IPS-11a (cell line): ENCODE data around the gene PIGX.

Experiments
- H3K4me3 ChIP-seq: one replicate; pipeline ENCODE4 v1.5.1; 2013; ENCODE audit warnings: low read depth, low read length, control low read depth

PIGX gene

DNA sequence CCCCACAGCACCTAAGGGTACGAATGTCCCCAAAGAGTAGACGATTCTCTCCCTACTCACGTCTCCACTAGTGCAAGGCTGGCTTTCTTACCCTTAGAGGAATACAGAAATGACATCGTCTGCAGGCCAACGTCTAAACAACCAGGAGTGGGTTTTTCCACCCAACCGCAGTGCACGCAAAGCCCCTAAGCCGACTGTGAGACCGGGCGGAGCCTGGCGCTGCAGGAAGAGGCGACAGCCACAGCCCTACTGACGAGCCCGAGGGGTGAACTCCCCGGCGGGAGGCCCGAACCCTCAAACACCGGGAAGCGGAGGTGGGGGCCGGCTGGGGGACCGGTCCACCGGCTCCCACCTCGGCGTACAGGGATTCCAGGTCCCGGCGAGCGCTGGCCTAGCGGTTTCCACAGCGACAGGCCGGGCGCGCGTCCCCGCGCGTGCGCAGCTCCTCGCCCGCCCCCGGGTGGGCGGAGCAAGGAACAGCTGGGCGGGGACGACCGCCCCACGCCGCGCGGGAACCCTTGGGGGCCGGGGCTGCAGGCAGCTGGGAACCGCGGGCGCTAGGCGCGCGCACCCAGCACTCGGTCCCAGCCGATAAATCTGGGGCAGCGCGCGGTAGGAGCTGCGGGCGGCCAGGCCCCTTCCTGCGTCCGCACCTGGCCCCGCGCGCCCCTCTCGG lies at the start of gene PIGX, which contains the start of gene CEP19:
Gene PIGX (plus strand): TSS at position 540 of the 676 bp plus-strand sequence.
Gene CEP19 (minus strand): TSS at position 413 of the 676 bp plus-strand sequence. CDS start 3,593 bp downstream, outside the sequence.
- H3K4me3 ChIP-seq = peak within 1 kb of the TSS; percentile 73

DNA sequence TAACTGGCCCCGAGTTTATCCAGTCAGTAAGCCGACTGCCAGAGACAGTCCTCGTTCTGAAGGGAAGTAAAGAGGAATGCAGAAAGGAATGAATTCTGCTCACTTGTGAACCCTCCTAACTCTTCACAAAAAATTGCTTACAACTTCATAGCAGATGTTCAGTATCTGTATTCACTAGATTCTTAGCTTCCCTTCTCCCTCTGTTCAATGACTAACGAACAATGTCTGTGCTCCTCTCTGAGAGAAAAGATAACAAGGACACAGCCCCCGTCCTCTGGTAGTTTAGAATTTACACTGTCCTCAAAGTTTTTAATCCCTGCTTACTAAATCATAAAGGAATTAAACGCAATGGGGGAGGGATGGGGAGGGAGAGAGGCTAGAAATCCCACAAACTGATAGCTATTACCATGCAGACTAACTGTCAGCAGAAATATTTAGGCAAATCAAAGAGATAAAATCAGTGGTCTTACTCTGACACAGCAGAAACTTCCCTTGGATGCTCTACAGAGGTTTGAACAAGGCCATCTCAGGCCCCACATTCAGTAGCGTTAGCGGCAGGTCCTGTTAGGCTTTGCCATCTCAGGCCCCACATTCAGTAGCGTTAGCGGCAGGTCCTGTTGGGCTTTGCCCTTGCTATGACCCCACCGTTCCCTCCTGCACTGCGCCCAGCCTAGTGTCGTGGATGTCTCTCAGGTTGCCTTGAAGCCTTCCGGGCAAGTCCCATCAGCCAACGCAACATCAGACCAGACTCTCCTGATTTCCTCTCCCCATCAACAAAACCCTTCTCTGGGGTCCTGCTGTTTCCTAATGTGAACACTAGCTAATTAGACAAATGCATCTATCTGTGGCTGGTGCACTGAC lies 49.2 kb upstream of the PIGX start:
- H3K4me3 ChIP-seq = no peak overlapping the region

DNA sequence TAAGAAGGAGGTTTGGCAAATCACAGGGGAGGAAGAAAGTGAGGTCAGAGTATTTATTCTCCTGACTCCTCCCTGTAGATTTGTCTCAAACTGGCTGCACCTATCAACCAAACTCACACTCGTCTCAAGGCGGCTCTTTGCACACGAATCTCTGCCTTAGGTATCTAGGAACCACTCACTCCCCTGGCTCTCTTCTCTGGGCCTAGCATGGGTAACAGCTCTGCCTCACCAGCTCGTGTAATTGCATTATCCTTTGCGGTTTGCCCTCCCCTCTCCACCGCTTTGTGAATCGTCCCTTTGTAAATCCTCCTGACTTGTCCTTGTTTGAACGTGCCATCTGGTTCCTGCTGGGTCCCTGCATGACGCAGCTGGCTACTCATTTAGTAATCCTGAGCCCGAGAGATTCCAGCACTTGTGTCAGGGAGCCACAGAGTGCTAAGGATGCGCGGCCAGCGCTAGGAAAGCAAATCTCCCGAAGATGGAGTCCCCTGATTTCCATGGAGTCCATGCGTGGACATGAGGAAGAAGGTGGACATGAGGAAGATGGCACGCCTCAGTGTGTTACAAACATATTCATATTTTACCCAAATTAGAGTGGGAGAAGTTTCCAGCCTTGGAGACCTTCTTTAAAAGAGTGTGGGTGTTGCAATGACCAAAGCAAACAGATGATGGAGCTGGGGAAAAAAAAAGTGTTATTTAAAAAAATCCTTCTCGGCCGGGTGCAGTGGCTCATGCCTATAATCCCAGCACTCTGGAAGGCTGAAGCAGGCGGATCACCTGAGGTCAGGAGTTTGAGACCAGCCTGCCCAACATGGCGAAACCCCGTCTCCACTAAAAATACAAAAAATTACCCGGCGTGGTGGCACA lies 45.9 kb upstream of the PIGX start:
- no peak overlapping the region for H3K4me3 ChIP-seq

DNA sequence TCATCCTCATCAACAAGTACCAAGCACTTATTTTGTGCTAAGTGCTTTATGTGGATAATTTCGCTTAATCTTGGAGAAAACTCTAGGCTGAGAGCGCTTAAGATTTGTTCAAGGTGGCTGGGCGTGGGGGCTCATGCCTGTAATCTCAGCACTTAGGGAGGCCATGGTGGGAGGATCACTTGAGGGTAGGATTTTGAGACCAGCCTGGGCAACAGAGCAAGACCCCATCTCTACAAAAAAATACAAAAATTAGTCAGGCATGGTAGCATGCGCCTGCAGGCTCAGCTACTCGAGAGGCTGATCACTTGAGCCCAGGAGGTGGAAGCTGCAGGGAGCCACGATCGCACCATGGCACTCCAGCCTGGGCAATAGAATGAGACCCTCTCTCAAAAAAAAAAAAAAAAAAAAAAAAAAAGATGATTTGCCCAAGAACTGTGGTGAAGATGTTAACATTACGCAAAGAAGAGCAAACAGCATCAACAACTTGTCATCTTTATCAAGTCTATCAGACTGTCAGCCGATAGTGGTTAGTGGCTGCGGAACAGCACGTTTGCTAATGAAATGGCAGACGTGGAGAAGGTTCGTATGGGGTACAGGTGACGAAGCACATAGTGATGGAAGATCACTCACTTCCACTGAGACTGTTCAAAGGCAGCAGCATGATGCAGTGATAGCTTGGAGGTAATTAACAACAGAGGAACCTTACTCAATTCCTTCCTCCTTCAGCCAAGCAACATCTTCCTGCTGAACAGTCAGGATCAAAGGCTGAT lies 44.9 kb upstream of the PIGX start:
- H3K4me3 ChIP-seq = no peak overlapping the region

DNA sequence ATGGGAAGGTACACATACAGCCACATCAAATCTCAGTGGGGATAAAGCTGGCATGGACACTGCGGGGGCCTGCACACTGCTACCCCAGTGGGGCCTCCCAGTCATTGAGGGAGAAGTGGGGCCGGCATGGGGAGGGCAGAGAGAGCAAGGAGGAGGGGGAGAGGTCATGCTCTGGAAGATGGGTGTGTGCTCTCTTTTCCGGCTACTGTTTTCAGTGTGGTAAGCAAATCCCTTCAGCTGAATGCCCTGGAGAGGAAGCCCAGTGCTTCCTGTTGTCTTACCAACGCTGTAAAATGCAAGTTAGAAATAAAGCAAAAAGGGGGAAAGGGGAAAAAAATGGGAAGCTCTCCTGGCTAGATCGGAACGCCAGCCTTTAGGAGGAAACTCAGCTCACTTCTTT lies 41.8 kb upstream of the PIGX start:
- no peak overlapping the region for H3K4me3 ChIP-seq

DNA sequence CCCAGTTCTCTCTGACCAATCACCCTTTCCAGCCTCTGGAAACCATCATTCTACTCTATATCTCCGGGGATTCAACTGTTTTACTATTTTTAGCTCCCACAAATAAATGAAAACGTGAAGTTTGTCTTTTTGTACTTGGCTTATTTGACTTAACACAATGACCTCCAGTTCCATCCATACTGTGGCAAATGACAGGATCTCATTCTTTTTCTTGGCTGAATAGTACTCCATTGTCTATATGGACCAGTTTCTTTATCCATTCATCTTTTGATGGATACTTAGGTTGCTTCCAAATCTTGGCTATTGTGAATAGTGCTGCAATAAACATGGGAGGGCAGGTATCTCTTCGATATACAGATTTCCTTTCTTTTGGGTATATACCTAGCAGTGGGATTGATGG lies 38.5 kb upstream of the PIGX start:
- no peak overlapping the region for H3K4me3 ChIP-seq

DNA sequence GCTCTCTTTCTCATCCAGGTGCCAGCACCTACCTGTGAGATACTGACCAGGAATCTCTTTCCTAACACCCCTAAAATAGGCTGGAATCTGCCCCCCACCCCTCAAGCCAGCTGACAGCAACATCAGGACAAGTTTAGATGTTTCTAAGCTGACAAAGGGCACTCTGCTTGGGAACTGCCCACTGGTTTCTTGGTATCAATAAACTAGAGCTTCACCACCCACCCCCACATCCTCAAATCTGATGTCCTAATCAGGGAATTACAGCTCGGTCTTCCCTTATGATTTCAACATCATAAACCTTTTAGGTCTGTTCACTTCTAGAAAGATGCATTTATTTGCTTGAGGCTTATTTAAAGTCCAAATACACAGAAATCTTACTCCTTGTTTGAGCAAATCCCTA lies 34.8 kb upstream of the PIGX start:
- no peak overlapping the region for H3K4me3 ChIP-seq

DNA sequence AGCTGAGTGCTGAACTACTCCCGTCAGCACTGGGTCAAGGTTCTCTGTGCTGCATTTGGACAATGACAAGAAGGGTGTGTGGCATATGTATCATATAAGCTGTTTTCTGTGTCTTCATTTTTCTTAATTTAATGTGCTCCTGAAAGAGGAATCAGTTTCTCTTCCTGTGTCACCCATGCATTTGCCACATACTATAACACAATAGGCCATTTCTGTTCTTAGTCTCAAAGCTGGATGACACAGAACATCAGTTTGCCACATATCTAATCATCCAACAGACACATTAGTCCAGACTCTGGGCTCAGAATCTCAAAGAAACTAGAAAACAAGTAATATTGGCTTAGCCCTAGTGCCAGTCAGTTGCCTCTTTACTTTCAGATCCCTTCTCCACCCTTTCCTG lies 34.2 kb upstream of the PIGX start:
- no peak overlapping the region for H3K4me3 ChIP-seq

DNA sequence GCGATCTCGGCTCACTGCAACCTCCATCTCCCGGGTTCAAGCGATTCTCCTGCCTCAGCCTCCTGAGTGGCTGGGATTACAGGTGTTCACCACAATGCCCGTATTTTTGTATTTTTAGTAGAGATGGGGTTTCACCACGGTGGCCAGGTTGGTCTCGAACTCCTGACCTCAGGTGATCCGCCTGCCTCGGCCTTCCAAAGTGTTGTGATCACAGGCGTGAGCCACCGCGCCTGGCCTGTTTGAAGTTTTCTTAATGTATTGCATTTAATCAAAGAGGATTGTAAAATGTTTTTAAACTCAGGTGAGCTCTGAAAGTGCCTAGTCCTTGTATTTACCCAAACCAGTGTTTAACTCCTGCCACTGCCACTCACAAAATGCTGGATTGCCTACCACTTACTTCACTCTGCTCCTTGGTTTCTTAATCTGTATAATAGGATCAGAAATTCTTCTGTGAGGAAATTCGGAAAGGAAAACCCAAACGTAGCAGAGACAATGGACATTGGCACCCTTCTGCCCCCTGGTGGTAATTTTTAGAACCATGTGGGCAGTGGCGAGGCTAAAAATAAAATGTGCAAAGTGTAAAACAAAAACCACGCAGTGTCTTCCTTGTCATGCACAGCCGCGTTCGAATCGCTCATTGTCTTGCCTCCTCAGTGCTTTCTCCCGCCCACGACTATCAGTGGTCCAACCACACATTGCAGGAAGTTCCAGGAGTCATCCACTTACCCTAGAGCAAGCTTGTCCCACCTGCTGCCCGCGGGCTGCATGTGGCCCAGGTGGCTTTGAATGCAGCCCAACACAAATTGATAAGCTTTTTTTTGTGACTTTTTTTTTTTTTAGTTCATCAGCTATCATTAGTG lies 27.4 kb upstream of the PIGX start:
- H3K4me3 ChIP-seq = no peak overlapping the region

DNA sequence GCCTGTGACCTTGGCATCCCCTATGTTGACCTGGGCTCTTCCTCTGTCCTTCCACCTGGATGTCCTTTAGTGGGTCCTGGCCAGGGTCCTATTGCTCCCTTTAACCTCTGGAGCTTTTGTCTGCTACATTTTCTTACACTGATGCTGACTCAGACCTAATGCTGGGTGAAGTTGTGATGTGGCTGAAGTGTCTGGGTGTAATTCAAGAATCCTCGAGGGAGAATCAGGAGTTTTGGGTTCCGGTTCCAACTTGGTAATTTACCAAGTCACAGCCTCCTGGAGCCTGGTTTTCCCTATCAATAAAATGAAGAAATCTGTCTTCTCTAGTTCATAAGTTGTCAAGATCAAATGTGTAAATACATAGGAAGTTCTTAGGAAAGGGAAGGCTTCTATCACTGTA lies 25.7 kb upstream of the PIGX start:
- H3K4me3 ChIP-seq = no peak overlapping the region

DNA sequence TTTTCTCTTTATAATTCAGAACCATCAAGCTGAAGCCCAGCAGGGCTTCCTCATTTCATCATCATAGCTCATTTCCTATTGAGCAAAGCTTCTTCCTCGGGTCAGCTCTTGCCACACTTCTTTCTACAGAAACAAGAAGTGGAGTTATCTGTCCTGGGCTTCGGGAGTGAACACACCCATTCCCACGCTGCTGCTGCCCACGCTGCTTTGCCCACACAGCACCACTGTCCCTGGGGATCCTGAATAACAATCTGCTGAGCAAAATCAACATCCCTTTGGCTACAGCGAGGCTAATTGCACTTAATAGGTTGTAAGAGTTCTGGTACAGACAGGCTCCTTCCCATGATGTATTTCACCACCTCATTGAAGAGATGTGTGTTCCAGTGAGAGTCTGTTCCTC lies 23.8 kb upstream of the PIGX start:
- no peak overlapping the region for H3K4me3 ChIP-seq

DNA sequence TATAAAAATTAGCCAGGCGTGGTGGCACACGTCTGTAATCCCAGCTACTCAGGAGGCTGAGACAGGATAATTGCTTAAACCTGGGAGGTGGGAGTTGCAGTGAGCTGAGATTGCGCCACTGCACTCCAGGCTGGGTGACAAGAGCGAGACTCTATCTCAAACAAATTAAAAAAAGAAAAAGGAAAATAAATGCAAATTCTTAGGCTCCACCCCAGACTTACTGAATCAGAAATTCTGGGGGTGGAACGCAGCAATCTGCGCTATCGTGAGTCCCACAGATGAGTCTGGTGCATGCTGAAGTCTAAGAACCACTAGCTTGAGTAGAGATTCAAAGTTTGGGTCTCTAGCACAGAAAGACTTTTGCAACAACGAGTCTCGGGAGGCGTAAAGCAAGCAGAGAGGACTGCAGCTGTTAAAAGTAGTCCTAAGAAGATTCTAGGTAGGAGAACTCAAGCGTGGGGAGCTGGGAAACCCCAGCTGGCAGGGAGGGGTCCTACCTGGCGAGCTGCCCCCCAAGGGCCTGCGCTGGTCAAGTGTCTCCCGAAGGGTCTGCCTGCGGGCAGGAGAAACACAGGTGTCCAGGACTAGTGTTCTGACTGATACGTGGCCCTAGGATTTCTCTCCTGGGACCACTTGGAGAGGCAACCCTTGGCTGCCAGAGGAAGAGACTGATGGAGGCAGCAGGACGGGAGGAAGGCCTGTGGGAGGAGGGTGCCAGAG lies 22.1 kb upstream of the PIGX start:
- no peak overlapping the region for H3K4me3 ChIP-seq

DNA sequence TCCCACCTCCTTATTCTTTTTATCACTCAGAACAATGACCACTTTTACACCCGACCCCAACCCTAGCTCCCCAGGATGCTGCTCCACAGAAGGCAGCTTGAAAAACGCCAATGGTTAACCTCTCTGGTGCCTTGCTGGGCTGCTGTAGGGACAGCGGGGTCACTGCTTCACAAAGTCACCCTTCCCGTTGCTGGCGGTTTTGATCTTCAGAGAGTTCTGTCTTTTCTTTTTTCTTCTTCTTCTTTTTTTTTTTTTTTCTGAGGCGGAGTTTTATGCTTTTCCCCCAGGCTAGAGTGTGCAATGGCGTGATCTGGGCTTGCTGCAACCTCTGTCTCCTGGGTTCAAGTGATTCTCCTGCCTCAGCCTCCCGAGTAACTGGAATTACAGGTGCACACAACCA lies 20.8 kb upstream of the PIGX start:
- H3K4me3 ChIP-seq = no peak overlapping the region

DNA sequence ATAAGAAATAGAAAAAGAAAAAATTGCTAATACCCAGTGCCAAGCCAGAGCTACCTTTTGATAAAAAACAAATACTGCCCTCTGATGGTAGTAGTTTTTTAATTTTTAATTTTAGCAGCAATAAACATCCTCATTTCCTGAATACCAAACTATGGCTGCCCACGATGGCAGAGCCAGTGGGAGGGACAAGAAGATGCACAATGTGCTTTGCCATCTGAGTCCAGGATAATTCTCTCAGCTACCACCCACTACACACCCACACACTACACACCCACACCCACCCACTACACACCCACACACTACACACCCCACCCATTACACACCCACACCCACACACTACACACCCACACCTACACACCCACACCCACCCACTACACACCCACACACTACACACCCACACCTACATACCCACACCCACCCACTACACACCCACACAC lies 18.0 kb upstream of the PIGX start:
- H3K4me3 ChIP-seq = no peak overlapping the region

DNA sequence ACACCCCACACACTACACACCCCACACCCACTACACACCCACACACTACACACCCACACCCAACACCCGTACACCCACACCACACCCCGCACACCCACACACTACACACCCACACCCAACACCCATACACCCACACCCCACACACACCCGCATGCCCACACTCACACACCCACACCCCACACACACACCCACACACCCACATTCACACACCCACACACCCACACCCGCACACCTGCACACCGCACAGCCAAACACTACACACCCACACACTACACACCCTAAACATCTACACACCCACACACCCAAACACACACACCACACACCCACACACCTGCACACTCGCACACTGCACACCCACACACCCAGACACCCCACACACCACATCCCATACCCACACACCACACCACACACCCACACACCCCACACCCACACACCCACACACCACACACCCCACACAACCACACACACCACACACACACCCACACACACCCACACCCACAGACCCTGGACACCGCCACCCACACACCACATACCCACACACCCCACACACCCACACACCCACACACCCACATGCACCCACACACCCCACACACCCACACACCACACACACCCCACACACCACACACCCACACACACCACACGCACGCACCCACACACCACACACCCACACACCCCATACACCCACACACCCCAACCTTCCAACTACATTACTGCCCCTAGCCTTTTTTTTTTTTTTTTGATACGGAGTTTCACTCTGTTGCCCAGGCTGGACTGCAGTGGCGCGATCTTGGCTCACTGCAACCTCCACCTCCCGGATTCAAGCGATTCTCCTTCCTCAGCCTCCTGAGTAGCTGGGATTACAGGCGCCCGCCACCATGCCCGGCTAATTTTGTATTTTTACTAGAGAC lies 17.0 kb upstream of the PIGX start:
- H3K4me3 ChIP-seq = no peak overlapping the region

DNA sequence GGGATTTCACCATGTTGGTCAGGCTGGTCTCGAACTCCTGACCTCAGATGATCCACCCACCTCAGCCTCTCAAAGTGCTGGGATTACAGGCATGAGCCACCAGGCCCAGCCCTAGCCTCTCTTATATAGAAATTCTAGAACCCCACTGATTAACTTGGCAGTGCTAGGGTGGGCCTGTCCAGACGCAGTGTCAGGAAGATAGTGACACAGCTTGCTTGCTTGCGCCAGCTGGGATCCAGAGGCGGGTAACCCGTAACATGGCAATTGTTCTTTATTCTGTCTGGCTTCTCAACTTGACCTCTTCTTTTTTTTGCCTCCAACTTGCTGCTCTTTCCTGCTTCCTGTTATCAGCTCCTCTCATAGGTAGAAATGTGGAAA lies 16.3 kb upstream of the PIGX start:
- H3K4me3 ChIP-seq = no peak overlapping the region

DNA sequence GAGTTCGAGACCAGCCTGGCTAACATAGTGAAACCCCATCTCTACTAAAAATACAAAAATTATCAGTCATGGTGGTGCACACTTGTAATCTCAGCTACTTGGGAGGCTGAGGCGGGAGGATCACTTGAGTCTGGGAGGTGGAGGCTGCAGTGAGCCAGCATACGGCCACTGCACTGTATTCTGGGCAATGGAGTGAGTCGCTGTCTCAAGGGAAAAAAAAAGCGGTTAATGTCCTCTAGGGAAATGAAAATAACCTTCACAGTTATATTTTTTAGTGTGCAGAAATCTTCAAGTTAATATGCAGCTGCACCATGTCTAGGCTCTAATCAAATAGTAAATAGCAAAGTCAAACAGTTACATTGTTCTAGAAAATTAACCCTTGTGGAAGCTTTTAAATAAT lies 14.9 kb upstream of the PIGX start:
- H3K4me3 ChIP-seq = no peak overlapping the region

DNA sequence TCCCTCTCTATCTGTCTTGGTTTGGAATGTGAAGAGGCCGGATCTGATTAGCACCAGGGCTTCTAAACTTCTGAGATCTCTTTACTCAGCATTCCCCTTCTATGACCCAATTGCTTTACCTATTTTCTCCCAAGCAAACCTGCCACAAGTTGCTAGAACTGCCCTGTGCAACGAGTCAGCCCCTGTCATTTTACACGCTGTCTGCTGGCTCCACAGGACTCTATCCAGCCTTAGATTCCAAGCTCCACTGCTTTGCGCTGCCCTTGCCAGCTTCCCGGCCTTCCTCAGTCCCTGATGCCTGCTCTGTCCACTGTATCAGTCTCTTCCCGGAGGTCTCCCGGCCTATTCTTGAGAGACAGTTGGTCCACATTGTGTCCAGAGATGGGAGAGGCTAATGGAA lies 12.4 kb upstream of the PIGX start:
- no peak overlapping the region for H3K4me3 ChIP-seq
